Activated T-cell treated with anti-CD3 and anti-CD28 coated beads for 48 hours (primary cell): ENCODE data around the gene SDR9C7.
"Not testable (repeated sequence)": the region's sequence is repeated elsewhere in the genome, so short reads cannot be mapped to it uniquely, and the experiment has no call there.

Experiments used
- DNase-seq: peaks from one replicate; pipeline ENCODE4 v3.0.0-alpha.2; 2020; ENCODE audit warnings: low read depth

The SDR9C7 gene

DNA sequence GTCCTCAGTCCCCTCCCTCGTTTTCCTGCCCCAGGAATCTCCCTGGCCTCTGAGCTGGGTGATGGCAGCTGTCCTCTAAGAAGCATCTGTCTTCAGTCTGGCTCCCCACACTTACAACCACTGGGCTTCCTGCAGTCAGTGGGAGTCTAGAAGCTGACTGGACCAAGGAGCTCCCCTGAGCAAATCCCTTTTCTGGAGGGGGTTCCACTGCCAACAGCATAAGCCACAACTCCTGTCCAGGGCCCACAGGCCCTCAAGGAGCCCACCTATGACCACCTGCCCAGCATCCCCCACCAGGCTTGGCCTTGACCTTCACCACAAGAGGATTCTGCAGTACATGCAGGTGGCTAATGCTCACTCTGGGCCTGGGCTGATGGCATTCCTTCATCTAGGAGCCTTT is 19.1 kb upstream of the SDR9C7 start:
- no peak for DNase-seq

DNA sequence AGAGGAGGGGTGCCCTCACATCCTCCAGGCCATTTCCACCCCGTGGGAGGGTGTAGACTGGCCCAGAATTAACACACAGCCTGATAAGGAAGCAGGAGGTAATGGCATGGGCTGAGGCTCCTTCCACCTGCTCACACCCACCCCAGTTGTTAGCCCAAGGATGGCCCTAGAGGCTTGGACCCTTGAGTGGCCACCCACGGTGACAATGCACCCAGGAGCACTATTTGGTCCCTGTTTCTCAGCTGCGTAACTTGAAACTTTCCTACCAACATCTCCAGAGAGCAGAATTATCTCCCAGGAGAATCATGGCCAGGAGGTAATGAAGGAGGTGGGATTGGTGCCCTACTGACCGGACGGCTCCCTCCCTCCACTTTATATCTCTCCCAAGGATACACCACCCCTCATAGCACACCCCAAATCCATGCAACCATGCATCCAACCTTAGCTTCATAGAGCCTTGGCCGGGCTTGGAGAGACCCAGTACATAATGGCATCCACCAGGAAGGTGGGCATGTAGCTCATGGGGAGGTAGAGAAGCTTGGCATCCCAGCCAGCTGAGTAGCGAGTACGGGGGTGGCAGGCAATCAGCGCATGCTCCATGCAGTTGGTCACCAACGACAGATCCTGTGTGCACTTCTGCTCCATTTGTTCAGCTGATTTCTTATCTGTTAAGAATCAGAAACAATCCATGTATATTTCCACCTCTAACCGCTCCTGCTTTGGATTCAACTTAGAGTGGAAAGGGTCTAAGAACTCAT is 17.6 kb upstream of the SDR9C7 start:
- no peak for DNase-seq

GRCh38 chr12:56948881-56949280 is 14.7 kb upstream of the SDR9C7 start:
- no peak for DNase-seq

DNA sequence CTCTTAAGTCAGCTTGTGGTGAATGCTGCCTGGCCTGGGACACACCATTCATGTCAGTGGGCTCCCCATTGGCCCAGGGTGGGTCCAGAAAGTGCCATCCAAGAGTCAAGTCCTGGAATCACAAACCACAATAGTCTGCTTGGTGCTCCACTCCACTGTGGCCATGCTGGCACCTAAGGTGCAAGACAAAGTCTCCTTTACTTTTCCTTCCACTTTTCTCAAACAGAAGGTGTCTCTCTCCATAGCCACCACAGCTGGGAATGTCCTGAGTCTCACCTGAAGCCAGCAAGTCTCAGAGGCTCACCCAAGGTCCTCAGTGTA is 14.2 kb upstream of the SDR9C7 start:
- no peak for DNase-seq

DNA sequence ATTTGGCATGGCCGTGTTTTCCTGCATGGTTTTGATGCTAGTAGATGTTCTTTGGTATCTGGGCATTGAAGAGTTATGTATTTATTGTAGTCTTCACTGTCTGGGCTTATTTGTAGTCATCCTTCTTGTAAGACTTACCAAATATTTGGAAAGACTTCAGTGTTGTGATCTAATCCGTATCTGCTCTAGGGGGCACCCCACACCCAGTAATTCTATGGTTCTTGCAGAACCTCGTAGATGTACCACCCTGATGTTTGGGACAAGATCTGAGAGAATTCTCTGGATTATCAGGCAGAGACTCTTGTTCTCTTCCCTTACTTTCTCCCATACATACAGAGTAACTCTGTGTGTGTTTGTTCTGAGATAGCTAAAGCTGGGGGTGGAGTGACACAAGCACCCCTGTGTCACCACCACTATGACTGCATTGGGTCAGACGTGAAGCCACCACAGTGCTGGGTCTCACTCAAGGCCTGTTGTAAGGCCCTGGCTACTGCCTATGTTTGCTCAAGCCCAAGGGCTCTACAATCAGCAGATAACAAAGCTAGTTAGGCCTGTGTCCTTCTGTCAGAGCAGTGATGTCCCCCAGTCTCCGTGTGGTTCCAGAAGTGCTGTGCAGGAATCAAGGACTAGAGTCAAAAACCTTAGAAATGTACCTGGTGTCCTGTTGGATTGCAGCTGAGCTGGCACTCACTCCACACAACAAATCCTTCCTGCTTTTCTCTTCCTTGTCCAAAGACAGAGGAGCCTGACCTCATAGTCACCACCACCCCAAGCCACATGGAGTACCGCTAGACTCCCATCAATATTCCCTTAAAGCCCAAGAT is 13.6 kb upstream of the SDR9C7 start:
- DNase-seq, result no peak

- DNase-seq, result no peak
Observed at GRCh38 chr12:56943878-56944277, 9.7 kb upstream of the SDR9C7 start.

DNA sequence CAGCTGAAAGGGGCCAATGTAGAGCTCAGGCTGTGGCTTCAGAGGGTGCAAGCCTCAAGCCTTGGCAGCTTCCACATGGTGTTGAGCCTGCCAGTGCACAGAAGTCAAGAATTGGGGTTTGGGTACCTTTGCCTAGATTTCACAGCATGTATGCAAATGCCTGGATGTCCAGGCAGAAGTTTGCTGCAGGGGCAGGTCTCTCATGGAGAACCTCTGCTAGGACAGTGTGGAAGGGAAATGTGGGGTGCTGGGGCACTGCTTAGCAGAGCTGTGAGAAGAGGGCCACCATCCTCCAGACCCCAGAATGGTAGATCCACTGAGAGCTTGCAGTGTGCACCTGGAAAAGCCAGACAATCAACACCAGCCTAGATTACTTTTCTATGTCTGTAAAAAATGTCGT is 9.2 kb upstream of the SDR9C7 start:
- DNase-seq, result not testable (repeated sequence)

DNA sequence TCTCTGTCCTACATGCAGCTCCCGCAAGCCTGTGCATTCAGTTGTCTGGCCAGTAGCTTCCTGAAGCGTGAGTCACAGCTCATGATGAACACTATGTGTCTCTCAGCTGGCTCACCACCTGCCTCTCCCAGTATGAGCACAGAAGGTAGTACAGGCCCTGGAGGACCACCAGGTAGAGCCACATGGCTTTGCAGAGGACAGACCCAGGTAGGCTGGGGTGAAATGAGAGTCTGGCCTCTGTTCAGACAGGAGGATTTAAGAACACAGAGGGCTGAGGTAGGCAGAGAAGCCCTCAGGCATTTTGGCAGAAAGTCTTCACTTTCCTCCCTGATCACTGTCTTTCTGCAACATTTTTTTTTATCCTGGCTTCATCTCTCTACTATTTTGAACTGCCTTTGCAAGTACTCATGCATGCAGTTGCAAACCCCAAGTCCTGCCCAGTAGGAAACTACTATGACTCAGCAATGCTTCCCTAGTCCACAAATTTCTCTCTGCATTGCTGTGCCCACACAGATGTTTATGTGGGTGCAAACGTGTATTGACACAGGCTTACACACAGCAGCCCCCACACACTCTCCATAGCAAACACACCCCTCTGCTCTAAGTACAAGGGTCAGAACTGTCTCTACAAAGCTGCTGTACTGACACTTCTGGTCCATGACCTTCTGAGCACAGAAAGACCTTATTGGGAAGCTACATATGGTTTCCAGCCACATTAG is 7.2 kb upstream of the SDR9C7 start:
- DNase-seq, result no peak

- not testable (repeated sequence) for DNase-seq
Observed at GRCh38 chr12:56940942-56941298, 6.7 kb upstream of the SDR9C7 start.

DNA sequence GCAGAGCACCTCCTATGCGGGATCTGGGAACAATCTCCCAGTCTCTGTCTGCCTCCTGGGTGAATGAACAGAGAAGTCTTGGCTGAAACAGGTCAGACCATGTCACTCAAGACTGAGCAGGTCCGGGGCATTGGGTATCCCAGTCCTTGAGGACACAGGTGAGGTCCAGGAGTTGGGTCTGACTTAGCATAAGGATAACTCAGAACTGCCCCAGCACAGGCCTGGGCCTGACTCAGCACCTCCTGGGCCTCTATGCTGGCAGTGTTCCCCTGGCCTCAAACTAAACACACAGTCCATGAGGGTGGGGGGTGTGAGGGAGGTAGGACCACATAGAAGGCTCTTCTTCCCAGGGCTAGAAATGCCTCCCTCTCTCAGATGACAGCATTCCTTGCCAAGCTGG is 1.5 kb upstream of the SDR9C7 start:
- DNase-seq, result no peak

DNA sequence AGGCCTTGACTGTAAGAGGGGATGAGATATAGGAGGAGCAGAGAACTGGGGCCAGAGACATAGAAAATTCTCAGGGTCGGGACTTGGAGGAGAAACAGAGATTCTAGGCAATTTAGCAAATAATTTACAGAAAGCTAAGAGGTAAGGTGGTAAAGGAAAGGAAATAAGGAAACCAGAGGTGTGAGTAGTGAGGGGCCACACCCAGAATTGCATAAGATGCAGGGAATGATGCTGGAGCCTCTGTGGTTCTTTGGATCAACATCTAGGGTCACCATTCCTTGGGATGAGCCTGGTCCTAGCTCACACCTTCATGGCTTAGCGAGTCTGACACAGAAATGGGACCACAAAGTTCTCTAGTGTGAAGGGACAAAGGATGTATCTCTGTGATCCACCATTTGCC is 949 bp upstream of the SDR9C7 start:
- DNase-seq, result no peak

GRCh38 chr12:56932867-56933266 is 1.3 kb downstream of the SDR9C7 start:
- no peak for DNase-seq

- DNase-seq, result no peak
Observed at GRCh38 chr12:56932146-56932545, 2.1 kb downstream of the SDR9C7 start.

DNA sequence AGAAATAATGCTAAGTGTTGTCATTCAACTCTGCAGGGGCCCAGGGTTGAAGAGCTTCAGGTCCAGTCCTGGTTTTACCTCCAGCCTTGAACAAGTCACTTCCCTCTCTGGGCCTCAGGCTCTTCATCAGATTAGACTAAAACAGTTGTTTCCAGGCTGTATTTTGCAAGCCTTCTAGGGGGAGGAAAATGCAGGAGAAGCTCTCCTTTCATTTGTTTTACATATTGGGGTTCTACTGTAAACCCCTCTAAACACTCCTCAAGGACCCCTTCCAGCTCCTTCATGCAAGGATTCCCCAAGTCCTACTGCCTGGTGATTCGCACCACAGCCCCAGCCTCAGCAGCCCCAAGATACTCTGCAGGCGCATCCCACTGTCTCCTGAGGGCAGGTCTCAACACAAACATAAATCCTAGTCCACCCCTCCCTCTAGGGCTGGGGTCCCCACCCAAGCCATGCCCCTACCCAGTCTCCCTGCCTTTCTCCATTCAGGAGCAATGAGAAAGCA is 2.7 kb downstream of the SDR9C7 start:
- DNase-seq, result no peak

GRCh38 chr12:56930241-56930640 is 4.0 kb downstream of the SDR9C7 start:
- DNase-seq, result no peak

DNA sequence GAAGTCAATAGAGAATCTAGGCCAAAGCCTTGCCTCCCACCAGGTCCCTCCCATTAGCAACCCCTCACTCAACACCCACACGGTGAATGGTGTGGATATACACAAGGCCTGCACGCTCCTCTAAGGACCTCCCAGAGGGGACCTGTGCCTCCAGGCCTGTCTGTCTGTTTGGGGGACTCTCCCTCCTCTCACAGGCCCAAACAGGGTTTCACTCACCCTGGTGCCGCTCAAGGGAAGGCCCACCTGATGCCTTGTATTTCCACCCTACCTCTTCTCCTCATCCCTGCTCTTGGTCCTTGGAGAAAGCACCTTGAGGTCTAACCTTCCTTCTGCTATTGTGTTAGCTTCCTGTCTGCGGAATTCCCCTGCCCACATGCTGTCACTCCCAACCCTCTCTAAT is 4.4 kb downstream of the SDR9C7 start:
- no peak for DNase-seq

DNA sequence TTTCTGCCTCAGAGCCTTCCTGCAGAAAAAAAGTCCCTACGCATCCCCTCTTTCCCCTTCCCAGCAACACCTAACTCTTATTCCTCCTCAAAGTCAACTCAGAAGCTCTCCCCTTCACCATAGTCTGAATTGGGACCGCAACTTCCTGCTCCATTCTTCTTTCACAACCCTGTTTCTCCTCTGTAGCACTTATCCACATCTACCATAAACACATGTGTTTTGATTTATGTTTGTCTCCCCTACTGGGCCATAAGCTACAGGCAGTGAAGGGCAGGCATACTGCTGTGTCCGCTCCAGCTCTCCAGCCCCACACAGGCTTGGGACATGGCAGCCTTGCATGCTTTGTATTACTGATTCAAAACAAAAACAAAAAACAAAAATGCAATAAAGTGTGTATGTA is 5.9 kb downstream of the SDR9C7 start:
- no peak for DNase-seq

DNA sequence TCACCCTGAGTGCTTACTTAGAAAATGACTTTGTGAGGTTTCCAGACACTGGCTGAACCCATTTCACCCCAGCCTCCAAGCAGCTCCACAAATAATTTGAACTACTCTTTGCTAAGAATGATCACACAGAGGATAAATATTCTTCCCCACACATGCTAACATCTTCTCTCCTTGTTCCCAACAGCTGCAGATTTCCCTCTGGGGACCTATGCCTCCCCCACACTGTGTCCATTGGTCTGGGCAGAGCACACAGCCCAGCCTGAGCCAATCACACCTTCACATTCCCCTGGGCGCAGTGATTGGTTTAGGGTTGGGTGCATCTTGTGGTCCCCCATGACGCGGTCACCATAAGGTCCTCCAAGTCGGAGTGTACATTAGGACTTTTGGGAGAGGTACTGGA is 6.9 kb downstream of the SDR9C7 start:
- DNase-seq, result no peak

GRCh38 chr12:56922031-56922430 is 12.2 kb downstream of the SDR9C7 start:
- DNase-seq, result no peak

GRCh38 chr12:56921346-56921745 is 12.9 kb downstream of the SDR9C7 start:
- DNase-seq, result no peak

DNA sequence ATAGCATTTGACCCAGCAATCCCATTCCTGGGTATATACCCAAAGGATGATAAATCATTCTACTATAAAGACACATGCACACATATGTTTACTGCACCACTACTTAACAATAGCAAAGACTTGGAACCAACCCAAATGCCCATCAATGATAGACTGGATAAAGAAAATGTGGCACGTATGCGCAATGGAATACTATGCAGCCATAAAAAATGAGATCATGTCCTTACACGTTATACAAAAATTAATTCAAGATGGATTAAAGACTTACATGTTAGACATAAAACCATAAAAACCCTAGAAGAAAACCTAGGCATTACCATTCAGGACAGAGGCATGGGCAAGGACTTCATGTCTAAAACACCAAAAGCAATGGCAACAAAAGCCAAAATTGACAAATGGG is 16.1 kb downstream of the SDR9C7 start:
- not testable (repeated sequence) for DNase-seq

GRCh38 chr12:56916996-56917333 is 17.2 kb downstream of the SDR9C7 start:
- DNase-seq, result no peak
